Neural progenitor cell (in vitro differentiated cells): Measurements from ENCODE around the gene CEP78. TPM values are rescaled to one million over a fixed set of nuclear protein-coding genes. Genes with fewer than 3 reads are reported as not detected.

Experiments
- DNase-seq: peaks from one replicate; pipeline ENCODE4 v3.0.0-alpha.2; 2016; ENCODE audit warnings: low spot score
- H2AFZ ChIP-seq: fragments of 200-600 bp; sonication (generic); replicated peaks from 2 replicates; pipeline ENCODE4 v1.6.1; 2016; ENCODE audit warnings: antibody characterized with exemption
- H3F3A ChIP-seq: fragments of 200-600 bp; sonication (generic); 2 replicates; pipeline ENCODE4 v1.6.1; 2016; ENCODE audit warnings: antibody characterized with exemption, low read depth
- H3K27ac ChIP-seq: fragments of 200-600 bp; sonication (generic); 2 replicates; pipeline ENCODE4 v1.5.1; 2016; ENCODE audit warnings: mild to moderate bottlenecking
- H3K27me3 ChIP-seq: fragments of 200-600 bp; sonication (generic); 2 replicates; pipeline ENCODE4 v1.6.1; 2016; ENCODE audit warnings: mild to moderate bottlenecking, moderate library complexity
- H3K36me3 ChIP-seq: fragments of 200-600 bp; sonication (generic); 2 replicates; pipeline ENCODE4 v1.5.1; 2016
- H3K4me1 ChIP-seq: fragments of 200-600 bp; sonication (generic); 2 replicates; pipeline ENCODE4 v1.6.1; 2016; ENCODE audit warnings: mixed run types
- H3K4me2 ChIP-seq: fragments of 200-600 bp; sonication (generic); 2 replicates; pipeline ENCODE4 v1.6.1; 2016
- H3K4me3 ChIP-seq: fragments of 200-600 bp; sonication (generic); 2 replicates; pipeline ENCODE4 v1.5.1; 2016
- H3K79me2 ChIP-seq: fragments of 200-600 bp; sonication (generic); 2 replicates; pipeline ENCODE4 v1.6.1; 2016; ENCODE audit warnings: low read depth
- H3K9ac ChIP-seq: fragments of 200-600 bp; sonication (generic); 2 replicates; pipeline ENCODE4 v1.6.1; 2016
- H3K9me3 ChIP-seq: fragments of 200-600 bp; sonication (generic); 2 replicates; pipeline ENCODE4 v1.5.1; 2016; ENCODE audit warnings: low read depth
- H4K20me1 ChIP-seq: fragments of 200-600 bp; sonication (generic); 2 replicates; pipeline ENCODE4 v1.6.1; 2016; ENCODE audit warnings: low read depth
- H3K27ac Mint-ChIP-seq: 3 replicates; pipeline ENCODE4 v1.8.0; 2021; ENCODE audit warnings: mixed read lengths
- H3K27me3 Mint-ChIP-seq: 2 replicates; pipeline ENCODE4 v1.8.0; 2022; ENCODE audit warnings: low read depth, mild to moderate bottlenecking, inconsistent platforms, moderate library complexity, mixed read lengths; ENCODE audit not compliant: insufficient read depth
- H3K36me3 Mint-ChIP-seq: 3 replicates; pipeline ENCODE4 v1.8.0; 2021; ENCODE audit warnings: mixed read lengths
- H3K4me1 Mint-ChIP-seq: 3 replicates; pipeline ENCODE4 v1.8.0; 2021; ENCODE audit warnings: mixed read lengths
- H3K4me3 Mint-ChIP-seq: 3 replicates; pipeline ENCODE4 v1.8.0; 2021; ENCODE audit warnings: mild to moderate bottlenecking, moderate library complexity, mixed read lengths
- H3K9me3 Mint-ChIP-seq: 3 replicates; pipeline ENCODE4 v1.8.0; 2020; ENCODE audit warnings: mixed read lengths
- CTCF ChIP-seq: fragments of 200-600 bp; sonication (generic); IDR thresholded peaks from 2 replicates; pipeline ENCODE4 v1.5.1; 2017; ENCODE audit warnings: antibody characterized with exemption, mild to moderate bottlenecking
- EZH2 ChIP-seq: fragments of 200-600 bp; sonication (generic); IDR thresholded peaks from 2 replicates; pipeline ENCODE4 v1.6.1; 2017; ENCODE audit warnings: antibody characterized with exemption, mild to moderate bottlenecking, moderate library complexity
- EZH2phosphoT487 ChIP-seq: fragments of 200-600 bp; sonication (generic); IDR thresholded peaks from 2 replicates; pipeline ENCODE4 v1.6.1; 2017; ENCODE audit warnings: antibody characterized with exemption
- total RNA-seq: library from RNA; depleted of rRNA; stranded (reverse); fragments of >200 nt; gene quantifications from 2 replicates; pipeline ENCODE4 v1.2.3, GENCODE V29; 2015; ENCODE audit warnings: low replicate concordance

CEP78 gene
- total RNA-seq, 1 donor from 2014 or later: 122 TPM

GRCh38 chr9:78320875-78321496, 85.1 kb downstream of the CEP78 start:
- peaks cover 30% of the 10 kb centered on the region for H3K36me3 ChIP-seq
- H3K4me1 Mint-ChIP-seq: peaks cover 17% of the 10 kb centered on the region
- peaks cover 2% of the 10 kb centered on the region for H3K27me3 Mint-ChIP-seq
- no peak overlapping the region for H3K4me3 ChIP-seq
- TF ChIP-seq EZH2phosphoT487 (no peak), EZH2 (no peak), CTCF (no peak)
- H3K9me3 Mint-ChIP-seq: no peaks in the 10 kb centered on the region
- no peak for DNase-seq
- no peak overlapping the region for H3K9ac ChIP-seq
- H3K4me1 ChIP-seq: no peaks in the 10 kb centered on the region
- H3F3A ChIP-seq: peaks cover 19% of the 10 kb centered on the region
- H3K79me2 ChIP-seq: peaks cover 13% of the 10 kb centered on the region
- H3K4me3 Mint-ChIP-seq: no peak overlapping the region
- H3K4me2 ChIP-seq: no peak overlapping the region
- H3K27ac ChIP-seq: no peak overlapping the region
- H4K20me1 ChIP-seq: no peaks in the 10 kb centered on the region
- no peak overlapping the region for H2AFZ ChIP-seq
- H3K36me3 Mint-ChIP-seq: peaks cover 86% of the 10 kb centered on the region
- no peaks in the 10 kb centered on the region for H3K9me3 ChIP-seq
- H3K27ac Mint-ChIP-seq: no peak overlapping the region
- H3K27me3 ChIP-seq: no peaks in the 10 kb centered on the region

GRCh38 chr9:78321505-78321904, 85.6 kb downstream of the CEP78 start:
- H2AFZ ChIP-seq: no peak overlapping the region
- no peak for DNase-seq
- peaks cover 19% of the 10 kb centered on the region for H3F3A ChIP-seq
- H3K27me3 ChIP-seq: no peaks in the 10 kb centered on the region
- H3K9ac ChIP-seq: no peak overlapping the region
- Mint-ChIP-seq H3K4me3 (no peak overlapping the region), H3K27me3 (peaks cover 2% of the 10 kb centered on the region), H3K27ac (no peak overlapping the region), H3K36me3 (peaks cover 86% of the 10 kb centered on the region), H3K4me1 (peaks cover 18% of the 10 kb centered on the region), H3K9me3 (no peaks in the 10 kb centered on the region)
- no peak overlapping the region for H3K4me2 ChIP-seq
- peaks cover 35% of the 10 kb centered on the region for H3K36me3 ChIP-seq
- H3K4me1 ChIP-seq: no peaks in the 10 kb centered on the region
- H3K4me3 ChIP-seq: no peak overlapping the region
- H3K79me2 ChIP-seq: peaks cover 18% of the 10 kb centered on the region
- H3K27ac ChIP-seq: no peak overlapping the region
- no peaks in the 10 kb centered on the region for H4K20me1 ChIP-seq
- H3K9me3 ChIP-seq: no peaks in the 10 kb centered on the region
- TF ChIP-seq CTCF: no peak
- TF ChIP-seq EZH2phosphoT487: no peak
- no peak for TF ChIP-seq EZH2

- no peak overlapping the region for H2AFZ ChIP-seq
- peaks cover 26% of the 10 kb centered on the region for H3F3A ChIP-seq
- Mint-ChIP-seq H3K4me3 (no peak overlapping the region), H3K9me3 (no peaks in the 10 kb centered on the region), H3K27ac (peak overlapping the region; percentile 63), H3K27me3 (no peaks in the 10 kb centered on the region), H3K36me3 (peaks cover 82% of the 10 kb centered on the region), H3K4me1 (peaks cover 18% of the 10 kb centered on the region)
- H3K79me2 ChIP-seq: peaks cover 19% of the 10 kb centered on the region
- no peaks in the 10 kb centered on the region for H4K20me1 ChIP-seq
- H3K36me3 ChIP-seq: peaks cover 32% of the 10 kb centered on the region
- no peak for DNase-seq
- no peaks in the 10 kb centered on the region for H3K4me1 ChIP-seq
- no peaks in the 10 kb centered on the region for H3K9me3 ChIP-seq
- no peaks in the 10 kb centered on the region for H3K27me3 ChIP-seq
- H3K9ac ChIP-seq: no peak overlapping the region
- no peak for TF ChIP-seq EZH2
- no peak for TF ChIP-seq EZH2phosphoT487
- H3K27ac ChIP-seq: no peak overlapping the region
- no peak overlapping the region for H3K4me2 ChIP-seq
- no peak overlapping the region for H3K4me3 ChIP-seq
These were observed 88.3 kb downstream of the CEP78 start for GRCh38 chr9:78324068-78324650.

- Histone ChIP-seq H3K4me1 (no peaks in the 10 kb centered on the region), H2AFZ (no peak overlapping the region), H3K9ac (no peak overlapping the region), H4K20me1 (no peaks in the 10 kb centered on the region), H3K4me2 (no peak overlapping the region), H3K36me3 (peaks cover 34% of the 10 kb centered on the region), H3F3A (peaks cover 28% of the 10 kb centered on the region), H3K27ac (peak overlapping the region; percentile 21), H3K9me3 (no peaks in the 10 kb centered on the region), H3K27me3 (no peaks in the 10 kb centered on the region), H3K4me3 (no peak overlapping the region), H3K79me2 (peaks cover 19% of the 10 kb centered on the region)
- H3K36me3 Mint-ChIP-seq: peaks cover 81% of the 10 kb centered on the region
- H3K4me1 Mint-ChIP-seq: peaks cover 18% of the 10 kb centered on the region
- no peaks in the 10 kb centered on the region for H3K9me3 Mint-ChIP-seq
- H3K27ac Mint-ChIP-seq: peak overlapping the region; percentile 63
- H3K4me3 Mint-ChIP-seq: no peak overlapping the region
- no peak for DNase-seq
- H3K27me3 Mint-ChIP-seq: no peaks in the 10 kb centered on the region
- TF ChIP-seq EZH2 (no peak), CTCF (no peak), EZH2phosphoT487 (no peak)
These were observed 88.8 kb downstream of the CEP78 start for GRCh38 chr9:78324682-78325081.
